ENCODE measurements around the gene APEH.

- no peak for TF ChIP-seq CTCF (IDR thresholded peaks at IDR 0.05)
- no peak for TF ChIP-seq EP300 (IDR thresholded peaks at IDR 0.05)
- TF ChIP-seq POLR2A (IDR thresholded peaks at IDR 0.05): no peak
- no peak for TF ChIP-seq POLR2AphosphoS5 (IDR thresholded peaks at IDR 0.05)
Observed at GRCh38 chr3:49673121-49673714, 933 bp upstream of the APEH start.

All from upper lobe of left lung (tissue), 4 donors.